ENCODE measurements around the gene ARRB1. TPM values are rescaled to one million over a fixed set of nuclear protein-coding genes. Genes with fewer than 3 reads are reported as not detected.

Gene ARRB1
- total and polyA plus RNA-seq, 10 of the 15 experiments (the other 5 are each of a cell fraction or from before 2014, with no cell fraction given): 0.39 to 12.9 (median 1.7) TPM

DNA sequence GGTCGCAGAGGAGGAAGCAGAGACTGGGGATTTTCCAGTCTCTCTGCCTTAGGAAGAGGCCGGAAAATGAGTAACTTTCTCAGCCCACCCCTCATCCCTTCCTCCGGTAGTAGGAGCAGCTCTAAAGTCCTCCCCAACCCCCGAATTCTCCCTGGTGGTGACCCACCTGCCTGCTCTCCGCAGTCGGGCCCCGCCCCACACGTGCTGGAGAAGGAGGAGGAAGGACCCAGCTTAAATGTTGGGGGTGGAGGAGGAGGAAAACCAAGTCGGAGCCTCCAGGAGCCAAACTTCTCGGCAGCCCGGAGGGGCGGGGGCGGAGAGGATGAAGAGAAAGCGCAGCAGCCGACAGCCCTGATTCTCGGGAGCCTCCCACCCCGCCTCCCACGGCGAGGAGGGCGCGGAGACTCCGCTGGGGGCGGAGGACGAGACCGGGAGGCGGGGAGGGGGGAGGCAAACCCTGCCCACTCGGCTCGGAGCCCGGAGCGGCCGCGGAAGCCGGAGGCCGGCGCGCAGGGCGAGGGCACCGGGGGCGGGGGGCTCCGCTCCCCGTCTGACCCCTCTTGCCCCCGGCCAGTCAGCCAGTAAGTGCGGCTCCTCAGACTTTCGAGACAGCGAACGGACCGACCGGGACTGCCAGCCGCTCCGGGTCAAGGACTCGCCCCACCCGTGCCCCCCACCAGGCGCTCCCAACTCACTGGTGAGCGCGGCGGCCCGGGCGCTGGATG is 111.0 kb downstream of the ARRB1 start, which contains the start of gene TPBGL:
TSS of gene TPBGL (plus strand) at position 464 of the 725 bp plus-strand sequence. CDS start 276 bp downstream, outside the sequence.
- Histone ChIP-seq H3K9ac (ENCODE audit: control insufficient read depth, insufficient read depth, low read length) (no peak within 1 kb of the TSS), H3K4me1 (ENCODE audit: control insufficient read depth, insufficient read depth, low read length) (no peaks in the 10 kb centered on the region; the same call in 1 of the 2 replicates), H3K27me3 (replicated peaks in 1 of 2; ENCODE audit: control insufficient read depth in 2 of 2, insufficient read depth in 2 of 2, low read length in 1 of 2) (peaks cover 6 to 20% of the 10 kb centered on the region in 2 experiments), H3K79me2 (ENCODE audit: control insufficient read depth, insufficient read depth, low read length) (no peaks in the 10 kb centered on the region), H3K4me2 (ENCODE audit: control insufficient read depth, insufficient read depth) (peak within 1 kb of the TSS; percentile 42; the same call in 1 of the 2 replicates), H2AFZ (ENCODE audit: control insufficient read depth, low read depth, low read length) (peak within 1 kb of the TSS; percentile 55), H3K9me3 (replicated peaks; ENCODE audit: control insufficient read depth, insufficient read depth, low read length) (no peaks in the 10 kb centered on the region), H3K4me3 (no peak within 1 kb of the TSS), H3K27ac (ENCODE audit: control insufficient read depth, insufficient read depth) (no peak within 1 kb of the TSS), H3K36me3 (ENCODE audit: control insufficient read depth in 2 of 2, insufficient read depth in 2 of 2, low read length in 1 of 2) (no peaks in the 10 kb centered on the region), H4K20me1 (ENCODE audit: control insufficient read depth, insufficient read depth) (no peaks in the 10 kb centered on the region)
- no peak for DNase-seq (ENCODE audit: low read depth, low spot score)
- ChIA-PET RAD21 (ENCODE audit: unreplicated experiment) (interaction anchor here (1.5 kb wide), 1 partner anchor 100 kb away, joined by 4 read pairs; no protein-coding TSS in a partner anchor), SMC1A (ENCODE audit: uncharacterized antibody, unreplicated experiment) (no interaction called here), POLR2A (no interaction called here), CTCF (interaction anchor here (0.8 to 1.3 kb wide), 6 partner anchors 94 to 292 kb away, joined by 3 to 7 read pairs (median 5); partner anchors contain the start of genes SPCS2 and XRRA1)
- in situ Hi-C loops (cut with MboI): no loop called here
- no TSS peak for BruUV-seq (replicated peaks)
- TF ChIP-seq, protein P1, sequence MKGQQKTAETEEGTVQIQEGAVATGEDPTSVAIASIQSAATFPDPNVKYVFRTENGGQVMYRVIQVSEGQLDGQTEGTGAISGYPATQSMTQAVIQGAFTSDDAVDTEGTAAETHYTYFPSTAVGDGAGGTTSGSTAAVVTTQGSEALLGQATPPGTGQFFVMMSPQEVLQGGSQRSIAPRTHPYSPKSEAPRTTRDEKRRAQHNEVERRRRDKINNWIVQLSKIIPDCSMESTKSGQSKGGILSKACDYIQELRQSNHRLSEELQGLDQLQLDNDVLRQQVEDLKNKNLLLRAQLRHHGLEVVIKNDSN (IDR thresholded peaks at IDR 0.05; ENCODE audit: borderline replicate concordance, extremely low read length, insufficient read depth, low read depth, low read length): no peak
- TF ChIP-seq EGR1 (IDR thresholded peaks at IDR 0.05; ENCODE audit: borderline replicate concordance in 1 of 2, low read depth in 2 of 2, low read length in 2 of 2): 0 out of 3 replicates have a peak, but pooled peaks of 1 of the 2 experiments have one; percentile 13
- no peak for ATAC-seq
- WGBS (ENCODE audit: insufficient coverage, insufficient replicate concordance, low lambda C conversion rate, missing lambda C conversion rate): 27% methylated on average over 41 of the region's 58 CpGs
- intact Hi-C loops (cut with micrococcal nuclease; ENCODE audit: unreplicated experiment): no loop called here
- no peak for FAIRE-seq

Data from GM12878 (cell line).